ENCODE data around the gene LRRC4. TPM values are rescaled to one million over a fixed set of nuclear protein-coding genes. Genes with fewer than 3 reads are reported as not detected.

LRRC4 gene, protein sequence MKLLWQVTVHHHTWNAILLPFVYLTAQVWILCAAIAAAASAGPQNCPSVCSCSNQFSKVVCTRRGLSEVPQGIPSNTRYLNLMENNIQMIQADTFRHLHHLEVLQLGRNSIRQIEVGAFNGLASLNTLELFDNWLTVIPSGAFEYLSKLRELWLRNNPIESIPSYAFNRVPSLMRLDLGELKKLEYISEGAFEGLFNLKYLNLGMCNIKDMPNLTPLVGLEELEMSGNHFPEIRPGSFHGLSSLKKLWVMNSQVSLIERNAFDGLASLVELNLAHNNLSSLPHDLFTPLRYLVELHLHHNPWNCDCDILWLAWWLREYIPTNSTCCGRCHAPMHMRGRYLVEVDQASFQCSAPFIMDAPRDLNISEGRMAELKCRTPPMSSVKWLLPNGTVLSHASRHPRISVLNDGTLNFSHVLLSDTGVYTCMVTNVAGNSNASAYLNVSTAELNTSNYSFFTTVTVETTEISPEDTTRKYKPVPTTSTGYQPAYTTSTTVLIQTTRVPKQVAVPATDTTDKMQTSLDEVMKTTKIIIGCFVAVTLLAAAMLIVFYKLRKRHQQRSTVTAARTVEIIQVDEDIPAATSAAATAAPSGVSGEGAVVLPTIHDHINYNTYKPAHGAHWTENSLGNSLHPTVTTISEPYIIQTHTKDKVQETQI
- 3.8 TPM for total RNA-seq

DNA sequence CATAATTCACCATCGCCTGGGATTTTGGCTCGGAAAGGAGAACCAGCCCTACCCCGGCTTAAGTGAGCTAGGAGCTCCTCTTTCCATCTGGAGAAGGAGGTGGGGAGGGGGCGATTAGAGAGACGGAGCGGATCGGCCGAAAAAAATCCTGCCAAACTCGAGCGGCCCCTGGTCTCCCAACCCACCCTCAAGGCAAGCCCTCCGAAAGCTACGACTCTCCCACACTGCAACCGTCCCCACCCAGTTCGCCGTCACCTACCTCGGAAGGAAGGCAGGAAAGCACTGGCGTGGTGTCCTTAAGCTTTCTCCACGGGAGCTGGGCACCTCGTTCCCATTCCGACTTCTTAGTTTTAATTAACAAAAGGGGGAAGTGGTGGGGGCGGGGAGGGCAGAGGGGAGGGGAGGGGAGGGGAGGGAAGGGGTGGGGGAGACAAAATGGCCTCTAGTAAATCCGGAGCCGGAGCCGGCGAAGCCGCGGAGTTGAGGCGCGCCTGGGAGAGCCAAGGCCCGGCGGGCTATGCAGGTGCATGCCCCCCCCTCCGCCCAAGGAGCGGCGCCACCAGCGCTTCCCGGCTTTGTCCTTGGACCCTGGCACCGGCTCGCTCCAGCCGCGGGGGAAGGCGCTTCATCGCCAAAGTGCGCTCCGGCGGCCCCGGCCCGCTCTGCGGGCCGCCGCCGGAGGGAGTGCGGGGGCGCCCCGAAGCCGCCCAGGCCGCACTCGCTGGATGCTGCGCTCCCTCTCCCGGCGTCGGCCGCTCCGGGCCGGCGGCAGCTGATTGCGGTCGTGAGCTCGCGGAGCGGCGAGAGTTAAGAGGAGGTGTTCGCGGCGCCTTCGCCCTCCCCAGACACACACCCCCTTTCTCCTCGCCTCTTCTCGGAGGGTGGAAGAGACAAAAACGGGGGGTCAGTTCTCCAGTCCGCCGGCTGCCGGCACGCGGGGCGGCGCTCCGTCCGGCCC lies at the start of gene LRRC4:
TSS of gene LRRC4 (minus strand) at position 784 of the 958 bp plus-strand sequence. CDS start 797 bp downstream, outside the sequence.
- DNase-seq (ENCODE audit: low spot score), result no peak

DNA sequence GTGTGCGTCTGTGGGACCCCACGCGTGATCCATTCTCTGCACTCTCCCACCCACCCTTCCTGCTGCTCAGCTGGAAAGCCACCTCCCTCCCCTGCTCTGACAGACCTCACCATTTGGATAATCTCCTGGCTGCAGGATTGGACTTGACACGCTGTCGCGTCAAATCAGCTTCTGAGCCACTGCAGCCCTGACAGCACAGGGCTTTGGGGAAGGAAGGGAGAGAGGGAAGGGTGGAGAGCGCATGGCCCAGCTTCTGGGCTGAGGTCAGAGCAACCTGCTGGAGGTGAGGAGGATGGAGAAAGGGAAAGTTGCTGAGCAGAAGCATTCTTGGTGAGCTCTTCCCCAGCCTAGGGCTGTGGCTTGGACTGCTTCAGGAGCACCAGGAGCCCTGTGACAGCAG lies 48.9 kb upstream of the LRRC4 start:
- no peak for DNase-seq (ENCODE audit: low spot score)

DNA sequence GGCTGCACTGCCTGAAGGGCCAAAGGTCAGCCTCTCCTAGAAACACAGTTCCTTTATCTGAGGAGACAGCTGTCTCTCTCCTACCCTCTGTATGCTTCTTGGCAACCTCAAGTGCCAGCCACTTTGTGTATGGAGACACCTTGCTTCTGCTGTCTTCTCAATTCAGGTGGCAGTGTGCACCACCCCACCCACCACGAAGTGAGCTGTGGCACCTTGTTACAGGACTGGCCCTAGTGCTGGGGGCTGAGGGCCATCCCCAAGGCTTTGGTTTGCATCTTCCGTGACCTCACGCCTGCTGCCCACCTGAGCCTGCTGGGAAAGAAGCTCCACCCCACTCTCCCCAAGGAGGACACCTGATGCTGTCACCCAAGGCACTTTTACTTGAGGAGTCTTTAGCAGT lies 47.1 kb upstream of the LRRC4 start:
- DNase-seq (ENCODE audit: low spot score), result no peak

DNA sequence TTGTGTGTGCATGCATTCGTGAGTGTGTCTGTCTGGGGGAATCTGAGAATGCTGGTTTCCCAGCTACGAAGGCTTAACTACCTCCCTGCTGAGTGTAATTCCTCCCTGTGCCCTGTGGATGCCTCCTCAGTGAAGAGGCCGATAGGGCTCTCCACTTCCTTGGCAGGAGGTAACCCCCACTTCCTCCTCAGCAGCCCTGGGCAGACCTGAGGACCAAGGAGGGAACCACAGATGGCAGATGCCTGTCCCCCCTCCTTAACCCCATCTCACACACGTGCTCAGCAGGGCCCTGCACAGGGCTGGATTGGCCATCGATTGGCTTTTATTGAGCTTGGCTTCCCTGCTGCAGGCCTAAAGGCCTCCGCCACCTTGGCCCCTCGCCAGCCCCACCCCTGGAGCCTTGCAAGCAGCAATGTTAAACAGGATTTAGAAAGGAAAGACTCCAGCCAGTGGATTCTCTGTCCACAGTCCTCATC lies 45.6 kb upstream of the LRRC4 start:
- DNase-seq (ENCODE audit: low spot score), result peak; percentile 91

DNA sequence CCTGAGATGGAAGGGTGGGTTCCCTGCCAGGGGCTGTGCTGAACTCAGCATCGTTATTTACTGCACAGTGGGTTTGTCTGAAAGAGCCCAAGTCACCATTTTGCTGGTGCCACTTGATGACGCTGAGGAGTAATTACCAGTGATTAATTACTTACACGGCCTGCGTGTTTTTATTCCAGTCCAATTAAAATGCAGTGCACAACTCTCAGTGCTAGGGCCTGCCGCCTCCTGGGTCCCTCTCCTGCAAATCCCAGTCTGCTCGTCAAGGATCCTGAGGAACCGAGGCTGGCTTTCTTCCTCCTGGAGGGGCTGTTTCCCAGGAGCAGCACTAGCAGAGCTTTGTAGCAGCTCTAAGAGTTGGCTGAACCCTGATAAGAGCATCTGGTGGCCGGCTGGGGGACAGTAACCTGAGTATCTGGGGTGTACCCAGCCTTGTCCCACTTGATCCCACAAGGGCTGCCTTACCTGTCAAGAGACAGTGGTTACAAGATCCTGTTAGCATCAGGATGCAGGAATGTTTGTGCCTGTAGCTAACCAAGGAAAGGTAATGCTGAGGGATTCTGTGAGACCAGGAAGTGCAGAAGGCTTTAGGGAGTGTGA lies 45.1 kb upstream of the LRRC4 start:
- DNase-seq (ENCODE audit: low spot score), result no peak

DNA sequence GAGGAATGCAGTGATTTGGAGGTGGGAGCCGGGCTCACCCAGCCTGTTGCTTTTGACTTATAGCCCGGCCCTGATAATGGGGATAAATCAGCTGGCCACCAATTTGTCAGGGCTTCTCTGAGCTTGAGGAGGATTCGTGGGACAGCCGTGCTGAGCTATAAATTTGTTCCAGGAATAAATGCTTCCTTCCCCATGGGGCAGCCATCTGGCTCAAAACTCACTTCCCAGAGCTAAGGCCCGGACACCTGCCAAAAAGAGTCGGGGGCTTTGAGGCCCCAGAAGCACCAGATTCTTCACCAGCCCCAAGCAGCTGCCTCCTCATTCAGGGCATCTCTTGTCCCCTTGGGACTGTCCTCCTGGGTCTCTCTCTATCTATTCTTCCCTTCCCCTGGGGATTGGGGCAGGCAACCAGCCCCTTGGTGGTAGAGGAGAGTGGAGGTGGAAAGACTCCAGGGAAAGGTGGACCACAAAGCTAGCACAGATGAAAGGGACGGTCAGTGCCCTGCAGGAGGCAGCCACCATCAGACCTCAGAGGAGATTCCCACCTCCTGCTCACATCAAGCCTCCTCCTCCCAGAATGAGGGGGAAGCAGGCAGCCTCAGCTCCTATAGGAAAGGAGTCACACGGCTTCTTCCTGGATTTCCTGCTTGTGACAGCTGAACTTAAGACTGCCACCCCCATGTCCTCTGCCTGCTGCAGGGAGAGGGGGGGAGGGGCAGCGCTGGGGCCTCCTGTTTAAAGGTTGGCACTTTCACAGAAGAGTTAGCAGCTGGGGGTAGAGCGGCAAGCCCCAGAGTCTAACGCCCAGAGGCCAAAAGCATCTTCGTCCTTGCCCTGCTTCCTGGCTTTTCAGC lies 44.2 kb upstream of the LRRC4 start:
- DNase-seq (ENCODE audit: low spot score), result no peak

DNA sequence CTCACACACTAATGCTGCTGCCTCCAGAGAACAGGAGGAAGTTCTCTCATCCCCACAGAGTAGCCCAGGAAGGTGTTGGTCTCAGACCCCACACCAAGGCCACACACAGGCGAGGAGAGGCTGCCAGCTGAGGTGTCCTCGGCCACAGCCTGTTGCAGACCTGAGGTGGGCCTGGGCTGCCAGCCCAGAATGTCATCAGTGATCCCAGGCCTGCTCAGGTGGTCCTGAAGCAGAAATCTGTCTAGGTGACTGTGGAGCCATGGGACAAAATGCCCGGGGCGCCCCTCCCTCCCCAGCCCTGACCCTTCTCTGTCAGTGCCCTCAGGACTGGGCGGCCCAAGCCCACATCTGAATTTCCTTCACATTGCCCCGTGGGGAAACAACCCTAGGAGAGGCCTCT lies 43.5 kb upstream of the LRRC4 start:
- DNase-seq (ENCODE audit: low spot score), result no peak

DNA sequence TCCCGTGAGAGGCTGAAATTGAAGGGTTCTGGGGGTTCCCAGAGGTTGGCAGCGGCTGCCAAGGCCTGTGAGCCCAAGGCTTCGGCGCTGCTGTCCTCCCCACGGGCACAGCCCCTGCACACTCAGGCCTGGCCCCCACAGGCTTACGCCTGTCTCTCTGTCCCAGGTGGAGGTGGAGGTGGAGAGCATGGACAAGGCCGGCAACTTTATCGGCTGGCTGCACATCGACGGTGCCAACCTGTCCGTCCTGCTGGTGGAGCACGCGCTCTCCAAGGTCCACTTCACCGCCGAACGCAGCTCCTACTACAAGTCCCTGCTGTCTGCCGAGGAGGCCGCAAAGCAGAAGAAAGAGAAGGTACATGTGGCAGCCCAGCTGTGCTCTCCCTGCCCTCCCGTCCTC lies 43.1 kb upstream of the LRRC4 start:
- DNase-seq (ENCODE audit: low spot score), result no peak

DNA sequence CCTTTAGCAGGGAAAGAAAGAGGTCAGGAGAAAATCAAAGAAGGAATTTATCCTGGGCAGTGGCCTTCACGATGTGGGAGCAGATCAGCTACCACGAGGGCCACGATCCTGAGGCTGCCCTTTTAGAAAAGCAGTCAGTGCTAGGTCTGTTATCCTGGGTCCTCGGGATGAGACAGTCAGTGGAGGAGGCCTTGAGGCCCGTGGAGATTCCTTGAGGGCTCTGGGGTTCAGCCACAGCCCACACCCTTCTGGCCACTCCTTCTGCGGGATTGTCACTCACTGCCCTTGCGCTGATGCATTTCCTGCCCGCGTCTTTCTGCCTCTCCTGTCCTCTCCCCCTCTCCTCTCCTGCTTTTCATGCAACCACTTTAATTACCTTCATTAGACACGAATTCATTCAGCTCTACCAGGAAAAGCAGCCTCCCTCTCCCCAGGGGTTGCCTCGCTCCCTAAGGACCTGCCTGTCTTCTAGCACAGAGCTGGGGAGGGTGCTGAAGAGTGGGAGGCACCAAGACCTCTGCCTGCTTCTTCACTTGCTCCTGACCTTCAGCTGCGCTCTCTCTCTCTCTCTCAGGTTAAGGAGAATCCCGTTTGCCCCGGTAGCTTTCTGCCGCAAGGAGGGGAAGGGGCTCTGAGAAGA lies 42.6 kb upstream of the LRRC4 start:
- no peak for DNase-seq (ENCODE audit: low spot score)

DNA sequence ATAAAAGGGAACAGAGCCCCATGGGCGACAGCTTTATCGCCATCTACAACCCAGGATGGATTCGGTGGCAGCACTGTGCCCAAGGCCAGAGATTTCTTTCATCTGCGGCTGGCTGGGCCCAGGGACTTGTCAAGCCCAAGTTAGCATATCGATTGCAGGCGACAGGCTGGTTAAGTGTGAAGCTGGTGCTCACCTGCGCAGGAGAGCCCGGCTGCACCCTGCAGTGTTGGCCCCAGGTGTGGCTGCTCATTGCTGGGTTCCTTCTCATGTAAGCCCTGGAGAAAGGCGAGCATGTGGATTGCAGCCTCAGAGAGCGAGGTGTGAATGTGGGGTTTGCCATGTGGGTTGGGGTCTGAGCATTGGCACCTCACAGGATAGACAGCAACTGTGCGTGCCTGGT lies 40.6 kb upstream of the LRRC4 start:
- DNase-seq (ENCODE audit: low spot score), result no peak

DNA sequence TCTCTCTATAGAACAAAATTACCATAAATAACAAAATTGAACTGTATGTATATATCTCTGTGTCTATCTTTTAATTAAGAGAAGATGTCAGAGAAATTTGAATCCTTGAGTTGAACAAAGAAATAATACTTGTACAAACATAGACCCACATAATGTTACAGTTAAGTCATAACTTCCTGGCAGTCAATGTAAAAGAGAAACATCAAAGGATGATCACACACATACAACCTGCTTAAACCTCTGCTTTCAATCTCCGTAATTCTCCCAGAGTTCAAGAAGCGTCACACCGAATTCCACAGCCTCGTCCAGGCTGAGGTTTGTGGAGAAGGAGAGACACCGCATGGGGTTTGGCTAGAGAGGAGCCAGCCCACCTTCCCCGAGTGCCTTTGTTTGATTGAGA lies 40.1 kb upstream of the LRRC4 start:
- no peak for DNase-seq (ENCODE audit: low spot score)

DNA sequence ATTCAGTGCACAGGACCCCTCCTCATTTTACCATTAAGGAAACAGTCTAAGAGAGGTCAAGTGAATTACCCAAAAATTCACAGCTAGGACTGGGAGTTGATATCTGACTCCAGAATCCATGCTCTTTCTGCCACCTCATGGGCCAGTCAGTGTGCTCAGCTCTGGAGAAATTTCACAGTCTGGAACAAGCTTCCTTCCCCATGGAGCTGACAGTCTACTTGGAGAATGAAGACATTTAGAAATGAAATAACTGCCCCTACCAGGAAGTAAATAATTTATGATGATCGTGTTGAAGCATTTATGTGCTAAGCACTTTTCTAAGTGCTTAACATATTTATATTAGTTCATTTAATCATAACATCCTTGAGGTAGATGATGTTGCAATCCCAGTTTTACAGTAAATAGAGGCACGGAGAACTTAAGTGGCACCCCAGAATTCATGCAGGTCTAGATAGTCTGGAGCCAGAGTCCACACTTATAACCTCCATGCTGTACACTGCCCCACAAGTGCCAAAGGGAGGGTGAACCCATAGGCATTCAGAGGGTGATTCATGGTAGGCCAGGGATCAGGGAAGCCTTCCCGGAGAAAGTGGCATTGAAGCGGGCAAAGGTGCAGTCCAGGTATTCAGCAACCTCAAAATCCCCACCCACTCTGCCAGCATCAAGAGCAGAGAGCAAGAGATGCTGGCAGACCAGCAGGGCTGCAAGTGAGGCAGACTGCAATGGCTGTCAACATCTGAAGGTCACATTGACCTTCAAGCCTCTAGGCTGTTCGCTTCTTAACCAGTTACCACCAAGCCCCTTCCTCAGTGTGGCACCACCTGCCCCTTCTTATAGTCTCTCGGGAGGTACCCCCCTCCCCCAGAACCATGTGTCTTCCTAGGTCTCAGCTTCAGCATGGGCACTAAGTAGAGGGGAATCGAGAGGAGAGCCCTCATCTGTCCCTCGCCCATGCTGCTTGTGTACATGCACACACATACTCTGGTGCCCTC lies 38.4 kb upstream of the LRRC4 start:
- no peak for DNase-seq (ENCODE audit: low spot score)

DNA sequence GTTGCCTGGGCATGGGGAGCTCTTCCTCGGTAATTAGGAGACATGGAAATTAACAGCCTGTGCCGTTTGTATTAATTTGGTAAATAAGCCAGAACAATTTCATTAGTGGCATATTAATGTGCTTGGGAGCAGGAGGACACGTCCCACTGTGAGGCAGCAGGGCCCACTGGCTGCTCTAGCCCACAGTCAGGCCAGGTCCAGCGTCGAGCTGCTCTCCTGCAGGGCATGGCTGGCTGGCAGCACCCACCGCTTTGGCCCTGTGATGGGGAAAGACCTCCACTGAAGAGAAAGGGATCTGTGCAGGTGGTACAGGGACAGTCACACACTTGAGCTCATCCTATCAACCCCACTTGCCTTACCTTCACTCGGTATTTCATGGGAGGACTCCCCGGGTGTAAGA lies 37.5 kb upstream of the LRRC4 start:
- DNase-seq (ENCODE audit: low spot score), result no peak

DNA sequence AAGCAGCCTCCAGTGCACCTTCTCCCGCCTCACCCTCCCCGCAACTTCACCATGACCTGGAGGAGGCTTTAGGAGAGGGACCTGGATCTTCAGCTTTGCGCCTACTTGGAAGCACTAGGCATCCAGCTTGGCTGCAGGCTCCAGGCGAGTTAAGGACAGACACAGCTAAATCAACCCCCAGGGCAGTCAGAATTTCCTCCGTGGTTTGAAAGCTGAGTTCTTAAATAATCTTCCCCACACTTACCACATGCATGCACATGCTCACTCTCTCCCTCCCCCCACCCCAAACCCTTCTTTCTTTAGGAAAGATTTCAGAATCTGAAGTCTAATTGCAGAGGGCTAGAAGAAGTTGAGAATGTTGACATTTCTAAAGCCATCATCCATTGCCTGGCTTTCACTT lies 36.7 kb upstream of the LRRC4 start:
- DNase-seq (ENCODE audit: low spot score), result no peak

DNA sequence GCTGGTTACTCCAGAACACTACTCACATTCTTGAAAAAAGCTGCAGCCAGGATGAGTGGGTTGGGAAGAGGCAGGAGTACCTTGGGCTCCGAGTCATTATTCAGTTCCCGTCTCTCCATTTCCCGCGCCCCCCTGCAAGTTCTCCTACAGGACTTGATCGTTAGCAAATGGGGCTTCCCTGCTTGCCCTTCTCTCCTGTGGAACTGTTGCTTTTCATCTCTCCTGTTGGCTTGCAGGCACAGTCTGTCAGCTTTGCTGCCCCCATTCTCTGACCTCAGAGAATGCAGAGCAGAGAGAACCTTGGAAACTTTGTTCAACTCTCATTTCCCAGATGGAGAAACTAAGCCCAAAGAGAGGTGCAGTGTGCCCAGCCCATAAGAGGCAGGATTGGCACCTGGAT lies 35.6 kb upstream of the LRRC4 start:
- no peak for DNase-seq (ENCODE audit: low spot score)

DNA sequence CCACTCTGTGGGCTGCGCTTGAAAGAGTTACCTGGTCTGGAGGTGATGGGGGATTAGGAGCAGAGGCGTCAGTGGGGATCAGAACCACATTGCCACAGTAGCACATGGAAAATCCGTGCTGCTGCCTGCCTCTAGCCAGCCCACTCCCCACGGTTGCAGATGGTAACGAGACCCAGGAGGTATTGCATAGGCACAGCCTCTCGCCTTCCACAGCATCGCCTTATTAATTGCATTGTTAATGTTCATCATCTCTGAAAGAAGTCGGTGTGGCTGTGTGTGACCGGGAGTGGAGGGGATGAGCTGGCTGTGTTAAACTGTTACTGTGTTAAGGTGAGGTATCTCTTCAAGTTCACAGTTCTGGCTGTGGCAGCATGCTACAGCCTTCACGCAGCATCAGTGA lies 35.2 kb upstream of the LRRC4 start:
- no peak for DNase-seq (ENCODE audit: low spot score)

DNA sequence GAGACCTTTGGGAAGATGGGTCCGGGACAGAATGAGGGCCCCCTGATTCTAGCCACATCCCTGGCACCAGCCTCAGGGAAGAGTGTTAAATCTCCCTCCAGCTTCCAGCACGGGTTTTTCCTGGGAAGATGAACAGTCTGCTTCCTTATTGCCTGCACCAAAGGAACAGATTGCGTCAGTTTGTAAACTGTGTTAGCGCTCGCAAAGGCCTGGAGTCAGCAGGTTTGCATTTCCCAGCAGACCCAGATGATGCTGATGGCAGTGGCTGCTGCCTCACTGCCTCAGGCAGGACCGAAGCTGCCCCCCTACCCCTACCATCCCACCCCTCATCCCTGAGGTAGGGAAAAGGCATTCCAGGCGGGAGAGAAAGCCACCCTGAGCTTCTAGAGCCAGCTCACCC lies 34.6 kb upstream of the LRRC4 start:
- DNase-seq (ENCODE audit: low spot score), result no peak

DNA sequence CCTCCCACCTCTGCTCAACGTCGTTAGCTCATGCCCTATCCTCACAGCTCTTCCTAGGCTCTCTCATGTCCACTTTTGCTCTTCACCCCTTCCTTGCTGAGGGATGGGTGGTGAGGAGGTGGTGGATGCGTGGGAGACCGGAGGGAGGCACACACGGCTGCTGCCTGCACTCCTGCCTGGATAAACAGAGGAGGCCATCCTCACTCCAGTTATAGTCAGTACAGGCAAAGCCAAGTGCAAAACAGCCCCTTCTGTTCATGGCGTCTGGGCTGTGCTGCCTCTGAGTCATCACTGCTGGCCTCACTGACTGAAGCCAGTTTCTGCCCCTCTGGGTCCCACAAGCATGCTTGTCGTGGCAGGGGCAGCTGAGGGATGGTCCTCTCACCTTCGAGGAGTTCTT lies 31.9 kb upstream of the LRRC4 start:
- DNase-seq (ENCODE audit: low spot score), result no peak

DNA sequence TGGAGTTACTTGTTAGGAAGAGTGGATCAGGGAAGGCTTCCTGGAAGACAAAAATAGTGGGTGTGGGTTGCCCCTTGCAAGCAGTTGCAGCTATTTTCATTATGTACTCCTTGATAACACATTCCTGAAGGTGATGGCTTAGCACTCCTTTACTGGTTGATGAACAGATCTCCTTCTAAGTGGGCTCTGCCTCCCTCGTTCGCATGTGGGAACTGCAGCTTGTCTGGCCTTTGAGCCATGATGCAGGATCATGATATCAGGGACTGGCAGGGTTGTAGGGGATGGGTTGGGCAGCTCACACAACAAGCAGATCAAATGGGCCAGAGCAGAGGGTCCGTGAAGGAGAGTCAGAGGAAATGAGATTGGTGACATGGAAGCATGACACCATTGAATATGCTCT lies 28.8 kb upstream of the LRRC4 start:
- DNase-seq (ENCODE audit: low spot score), result no peak

All from mucosa of gallbladder (tissue), 1 donor.